ENCODE results near the gene MED27. TPM values are rescaled to one million over a fixed set of nuclear protein-coding genes. Genes with fewer than 3 reads are reported as not detected.

The MED27 gene
- total and polyA plus RNA-seq, 2 of the 4 experiments (the other 2 are of a cell fraction) = 50.2 to 63.4 TPM

- Histone ChIP-seq H3K9me3 (ENCODE audit: control insufficient read depth, insufficient read depth, low read length) (no peaks in the 10 kb centered on the region), H2AFZ (replicated peaks; ENCODE audit: low read length, poor library complexity) (no peak overlapping the region), H2AK5ac (ENCODE audit: low read depth, low read length) (no peak overlapping the region), H4K8ac (ENCODE audit: low read depth in 2 of 2, low read length in 2 of 2) (no peak overlapping the region), H3K4ac (ENCODE audit: low read depth, low read length) (no peak overlapping the region), H3K4me2 (ENCODE audit: low read depth, low read length) (no peak overlapping the region), H3K23ac (ENCODE audit: low read depth, low read length) (no peak overlapping the region), H4K91ac (ENCODE audit: insufficient read depth, low read depth, low read length) (no peak overlapping the region), H3K4me3 (ENCODE audit: insufficient read depth, low read depth, low read length) (no peak overlapping the region), H3K27me3 (ENCODE audit: control insufficient read depth, insufficient read depth, low read length) (no peaks in the 10 kb centered on the region), H2AK9ac (replicated peaks; ENCODE audit: low read depth, low read length, poor library complexity) (no peak overlapping the region), H3K56ac (ENCODE audit: extremely low read depth, insufficient read depth, low read length) (no peak overlapping the region), H3K27ac (ENCODE audit: insufficient read depth, low read length) (no peak overlapping the region), H2BK20ac (ENCODE audit: low read depth, low read length) (no peak overlapping the region), H2BK5ac (ENCODE audit: low read depth, low read length, poor library complexity, severe bottlenecking) (no peak overlapping the region), H3K4me1 (ENCODE audit: control insufficient read depth, insufficient read depth, low read length) (no peaks in the 10 kb centered on the region), H4K5ac (ENCODE audit: low read depth, low read length) (no peak overlapping the region), H3K9ac (ENCODE audit: low read depth, low read length) (no peak overlapping the region), H3K18ac (ENCODE audit: low read depth, low read length) (no peak overlapping the region), H3K36me3 (ENCODE audit: control insufficient read depth, insufficient read depth, low read length) (no peaks in the 10 kb centered on the region), H3K9me1 (ENCODE audit: insufficient read depth, low read length) (peaks cover 17% of the 10 kb centered on the region), H3K79me1 (ENCODE audit: low read depth in 1 of 2, low read length in 2 of 2) (peaks cover 0 to 42% of the 10 kb centered on the region in 2 experiments; a peak in 2 of 4 replicates), H3K14ac (replicated peaks; ENCODE audit: low read depth, low read length) (no peak overlapping the region), H2BK15ac (ENCODE audit: low read depth, low read length) (no peak overlapping the region), H4K20me1 (ENCODE audit: insufficient read depth, low read length) (peaks cover 19% of the 10 kb centered on the region), H2BK120ac (ENCODE audit: low read depth, low read length) (no peak overlapping the region)
- WGBS, 2 experiments (ENCODE audit: extremely low coverage in 2 of 2, insufficient read length in 1 of 2) = no CpG with 5 or more reads among the region's 6 CpGs
- BruUV-seq (replicated peaks) = no TSS peak
- ATAC-seq (ENCODE audit: low read depth) (no peak), DNase-seq (no peak)
- POLR2A ChIA-PET (ENCODE audit: unreplicated experiment) = no interaction called here
- dilution Hi-C loops (cut with HindIII; ENCODE audit: low sequenced_read_pairs, unreplicated experiment) = no loop called here
- intact Hi-C loops (cut with micrococcal nuclease) = no loop called here
- TF ChIP-seq ELK1 (IDR thresholded peaks at IDR 0.05; ENCODE audit: borderline replicate concordance, low read depth, low read length) = no peak
- no peak for TF ChIP-seq SMC3 (IDR thresholded peaks at IDR 0.05; ENCODE audit: low read depth, low read length)
- no peak for TF ChIP-seq RCOR1 (IDR thresholded peaks at IDR 0.05; ENCODE audit: insufficient replicate concordance, low read length)
- no peak for TF ChIP-seq USF2 (IDR thresholded peaks at IDR 0.05; ENCODE audit: low read depth, low read length)
- TF ChIP-seq CTCF (conservative IDR thresholded peaks at IDR 0.05; ENCODE audit: low read depth, low read length) = no peak
- TF ChIP-seq MXI1 (IDR thresholded peaks at IDR 0.05; ENCODE audit: borderline replicate concordance, low read depth, low read length) = no peak
- no peak for TF ChIP-seq CEBPB (IDR thresholded peaks at IDR 0.05; ENCODE audit: low read depth, low read length)
- TF ChIP-seq NFE2L2 (IDR thresholded peaks at IDR 0.05; ENCODE audit: low read depth, low read length) = no peak
- TF ChIP-seq RAD21 (IDR thresholded peaks at IDR 0.05; ENCODE audit: low read length) = no peak
- TF ChIP-seq CHD1 (IDR thresholded peaks at IDR 0.05; ENCODE audit: low read depth, low read length) = no peak
- TF ChIP-seq FOS (IDR thresholded peaks at IDR 0.05; ENCODE audit: low read depth, low read length) = no peak
- no peak for TF ChIP-seq RFX5 (IDR thresholded peaks at IDR 0.05; ENCODE audit: low read depth, low read length)
- TF ChIP-seq POLR2A (IDR thresholded peaks at IDR 0.05; ENCODE audit: low read depth, low read length) = no peak
- no peak for TF ChIP-seq BHLHE40 (IDR thresholded peaks at IDR 0.05; ENCODE audit: low read depth, low read length)
- TF ChIP-seq MAZ (IDR thresholded peaks at IDR 0.05; ENCODE audit: borderline replicate concordance, low read depth, low read length) = no peak
- no peak for TF ChIP-seq MAFK (IDR thresholded peaks at IDR 0.05; ENCODE audit: low read depth, low read length)
- in situ Hi-C loops (cut with MboI; ENCODE audit: low sequenced_read_pairs) = no loop called here
- CTCF ChIA-PET = no interaction called here
These were observed 153.2 kb downstream of the MED27 start for GRCh38 chr9:131926360-131926922.
